Suprapubic skin (tissue), 3 donors: Measurements from ENCODE around the gene NABP1.

Experiments used
- POLR2AphosphoS5 ChIP-seq, 3 donors: sonication (generic); formaldehyde crosslinking; IDR thresholded peaks; one replicate each; pipeline ENCODE4 v1.6.1; 2017; ENCODE audit warnings: antibody characterized with exemption in 3 of 3
- TF ChIP-seq, protein P1 (sequence below), 2 donors: fragments of 200-600 bp in 1 of 2; fragments of 450-650 bp in 1 of 2; sonication (generic) in 1 of 2; IDR thresholded peaks; one replicate each; pipeline ENCODE4 v1.5.1; 2016 to 2019; ENCODE audit warnings: antibody characterized with exemption in 2 of 2, mild to moderate bottlenecking in 1 of 2, moderate library complexity in 1 of 2

DNA sequence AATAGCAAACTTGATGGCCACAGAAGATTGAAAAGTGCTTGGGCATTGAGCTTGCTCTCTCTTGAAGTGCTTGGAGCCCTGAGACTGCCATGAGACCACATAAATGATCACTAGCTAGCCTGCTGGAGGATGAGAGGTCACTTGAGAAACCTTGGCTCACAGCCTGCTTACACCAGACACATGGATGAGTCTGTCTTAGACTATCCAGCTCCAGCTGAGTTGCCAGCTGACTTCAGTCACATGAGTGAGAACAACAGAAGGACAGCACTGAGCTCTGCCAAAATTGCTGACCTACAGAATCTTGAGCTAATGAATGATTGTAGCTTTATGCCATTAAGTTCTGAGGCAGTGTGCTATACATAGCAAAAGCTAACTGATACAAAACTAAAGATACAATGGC, 18.1 kb downstream of the NABP1 start:
- TF ChIP-seq, protein P1, sequence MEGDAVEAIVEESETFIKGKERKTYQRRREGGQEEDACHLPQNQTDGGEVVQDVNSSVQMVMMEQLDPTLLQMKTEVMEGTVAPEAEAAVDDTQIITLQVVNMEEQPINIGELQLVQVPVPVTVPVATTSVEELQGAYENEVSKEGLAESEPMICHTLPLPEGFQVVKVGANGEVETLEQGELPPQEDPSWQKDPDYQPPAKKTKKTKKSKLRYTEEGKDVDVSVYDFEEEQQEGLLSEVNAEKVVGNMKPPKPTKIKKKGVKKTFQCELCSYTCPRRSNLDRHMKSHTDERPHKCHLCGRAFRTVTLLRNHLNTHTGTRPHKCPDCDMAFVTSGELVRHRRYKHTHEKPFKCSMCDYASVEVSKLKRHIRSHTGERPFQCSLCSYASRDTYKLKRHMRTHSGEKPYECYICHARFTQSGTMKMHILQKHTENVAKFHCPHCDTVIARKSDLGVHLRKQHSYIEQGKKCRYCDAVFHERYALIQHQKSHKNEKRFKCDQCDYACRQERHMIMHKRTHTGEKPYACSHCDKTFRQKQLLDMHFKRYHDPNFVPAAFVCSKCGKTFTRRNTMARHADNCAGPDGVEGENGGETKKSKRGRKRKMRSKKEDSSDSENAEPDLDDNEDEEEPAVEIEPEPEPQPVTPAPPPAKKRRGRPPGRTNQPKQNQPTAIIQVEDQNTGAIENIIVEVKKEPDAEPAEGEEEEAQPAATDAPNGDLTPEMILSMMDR (IDR thresholded peaks at IDR 0.05): no peak
- TF ChIP-seq POLR2AphosphoS5 (IDR thresholded peaks at IDR 0.05): no peak
